ENCODE data around the gene POLRMT.
A peak's percentile ranks its signal among the peaks of the same experiment; 100 is the strongest.

Gene POLRMT

DNA sequence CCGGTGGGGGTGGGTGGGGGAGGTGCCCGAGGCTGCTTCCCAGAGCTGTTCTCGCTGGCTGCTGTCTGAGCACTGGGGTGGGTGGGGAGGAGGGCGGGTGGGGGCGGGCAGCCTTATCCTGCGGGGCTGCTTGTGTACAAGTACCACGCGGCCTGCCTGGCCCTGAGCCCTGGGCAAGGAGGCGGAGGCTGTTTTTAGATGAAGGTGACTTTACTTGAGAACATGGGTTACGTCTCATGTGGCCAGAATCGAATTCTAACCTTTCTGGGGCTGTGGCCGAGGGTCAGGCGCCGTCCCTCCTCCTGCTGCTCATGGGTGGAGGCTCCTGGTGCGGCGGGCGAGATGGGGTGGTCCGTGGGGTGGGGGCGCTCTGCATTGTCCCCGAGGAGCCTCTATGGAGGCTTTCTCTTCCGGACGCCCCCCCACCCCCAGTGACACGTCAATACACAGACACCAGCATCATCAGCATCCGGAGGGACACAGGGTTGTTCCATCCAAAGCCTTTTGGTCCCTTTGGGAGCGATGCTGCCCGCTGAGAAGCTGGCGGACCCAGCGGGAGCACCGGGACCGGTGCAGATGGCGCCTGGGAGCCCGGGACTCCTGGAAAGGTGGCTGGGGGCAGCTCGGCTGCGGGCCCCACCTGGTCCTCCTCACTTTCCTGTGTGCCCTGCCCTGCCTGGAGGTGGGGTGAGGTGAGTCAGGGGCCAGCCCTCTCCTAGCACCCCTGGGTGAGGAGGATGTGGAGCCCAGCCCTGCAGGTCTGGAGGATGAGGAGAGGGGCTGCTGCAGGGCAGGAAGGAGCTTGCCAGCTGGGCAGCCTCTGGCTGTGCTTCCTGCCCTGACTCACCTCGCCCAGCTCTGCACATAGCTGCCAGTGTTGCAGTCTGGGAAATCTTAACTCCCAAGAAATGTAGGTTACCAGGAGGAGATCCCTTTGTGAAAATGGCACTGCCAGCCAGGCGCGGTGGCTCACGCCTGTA is 57.5 kb downstream of the POLRMT start:
- no peak for DNase-seq (ENCODE audit: extremely low read depth, insufficient read length)

DNA sequence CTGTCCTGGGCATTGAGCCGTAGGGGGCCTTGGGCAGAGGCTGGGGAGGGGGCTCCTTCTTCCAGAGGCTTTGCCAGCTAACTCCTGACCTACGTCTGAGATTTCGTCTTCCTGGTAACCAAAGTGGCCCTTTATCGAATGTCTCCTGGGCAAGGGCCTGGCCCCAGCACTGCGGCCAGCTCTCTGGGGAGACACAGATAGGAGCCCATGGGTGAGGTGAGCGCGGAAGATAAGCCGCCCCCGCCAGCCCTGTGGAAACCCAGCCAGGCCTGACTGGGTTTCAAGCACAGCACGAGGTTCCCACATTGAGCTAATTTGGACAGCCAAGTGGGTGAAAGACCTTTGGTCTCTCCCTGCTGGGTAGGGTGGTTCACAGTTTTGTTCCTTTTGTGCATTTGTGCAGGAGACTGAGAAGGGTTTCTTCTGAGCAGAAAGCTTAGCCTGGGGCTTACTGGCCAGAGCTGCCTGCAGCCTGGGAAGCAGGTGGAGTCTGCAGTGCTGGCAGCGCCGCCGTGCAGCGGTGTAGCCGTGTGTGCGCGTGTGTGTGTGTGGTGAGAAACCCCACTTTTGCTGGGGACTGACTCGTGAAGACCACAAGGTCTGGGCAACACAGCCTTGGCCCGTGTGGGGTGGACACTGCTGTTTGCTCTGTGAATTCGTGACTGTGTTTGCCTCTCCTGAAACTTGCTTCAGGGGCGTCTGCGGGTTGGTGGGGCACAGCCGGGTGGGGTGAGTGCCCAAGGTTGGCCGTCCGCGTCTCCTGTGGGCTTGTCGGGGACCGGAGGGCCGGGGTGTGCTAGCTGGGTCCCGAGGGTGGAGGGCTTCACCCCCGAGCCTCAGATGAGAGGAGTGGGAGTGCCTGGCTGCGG is 58.4 kb downstream of the POLRMT start:
- no peaks in the 10 kb centered on the region for H3K27me3 ChIP-seq (replicated peaks; ENCODE audit: control insufficient read depth, insufficient read depth, low read length)
- DNase-seq (ENCODE audit: extremely low read depth, insufficient read length), result peak; percentile 68
- H3K4me3 ChIP-seq (replicated peaks; ENCODE audit: low read depth, low read length), result peak overlapping the region; percentile 98
- peaks cover 22% of the 10 kb centered on the region for H3K36me3 ChIP-seq (ENCODE audit: control insufficient read depth, insufficient read depth, low read length)
- TF ChIP-seq, protein P1, sequence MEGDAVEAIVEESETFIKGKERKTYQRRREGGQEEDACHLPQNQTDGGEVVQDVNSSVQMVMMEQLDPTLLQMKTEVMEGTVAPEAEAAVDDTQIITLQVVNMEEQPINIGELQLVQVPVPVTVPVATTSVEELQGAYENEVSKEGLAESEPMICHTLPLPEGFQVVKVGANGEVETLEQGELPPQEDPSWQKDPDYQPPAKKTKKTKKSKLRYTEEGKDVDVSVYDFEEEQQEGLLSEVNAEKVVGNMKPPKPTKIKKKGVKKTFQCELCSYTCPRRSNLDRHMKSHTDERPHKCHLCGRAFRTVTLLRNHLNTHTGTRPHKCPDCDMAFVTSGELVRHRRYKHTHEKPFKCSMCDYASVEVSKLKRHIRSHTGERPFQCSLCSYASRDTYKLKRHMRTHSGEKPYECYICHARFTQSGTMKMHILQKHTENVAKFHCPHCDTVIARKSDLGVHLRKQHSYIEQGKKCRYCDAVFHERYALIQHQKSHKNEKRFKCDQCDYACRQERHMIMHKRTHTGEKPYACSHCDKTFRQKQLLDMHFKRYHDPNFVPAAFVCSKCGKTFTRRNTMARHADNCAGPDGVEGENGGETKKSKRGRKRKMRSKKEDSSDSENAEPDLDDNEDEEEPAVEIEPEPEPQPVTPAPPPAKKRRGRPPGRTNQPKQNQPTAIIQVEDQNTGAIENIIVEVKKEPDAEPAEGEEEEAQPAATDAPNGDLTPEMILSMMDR (IDR thresholded peaks at IDR 0.05; ENCODE audit: insufficient read depth, low read length, poor library complexity, severe bottlenecking), result no peak

More for the DNA sequence above, 57.5 kb downstream of the POLRMT start:
- no peaks in the 10 kb centered on the region for H3K27me3 ChIP-seq (replicated peaks; ENCODE audit: control insufficient read depth, insufficient read depth, low read length)
- H3K4me3 ChIP-seq (replicated peaks; ENCODE audit: low read depth, low read length), result peak overlapping the region; percentile 98
- TF ChIP-seq, protein P1 (IDR thresholded peaks at IDR 0.05; ENCODE audit: insufficient read depth, low read length, poor library complexity, severe bottlenecking), result no peak
- peaks cover 29% of the 10 kb centered on the region for H3K36me3 ChIP-seq (ENCODE audit: control insufficient read depth, insufficient read depth, low read length)

DNA sequence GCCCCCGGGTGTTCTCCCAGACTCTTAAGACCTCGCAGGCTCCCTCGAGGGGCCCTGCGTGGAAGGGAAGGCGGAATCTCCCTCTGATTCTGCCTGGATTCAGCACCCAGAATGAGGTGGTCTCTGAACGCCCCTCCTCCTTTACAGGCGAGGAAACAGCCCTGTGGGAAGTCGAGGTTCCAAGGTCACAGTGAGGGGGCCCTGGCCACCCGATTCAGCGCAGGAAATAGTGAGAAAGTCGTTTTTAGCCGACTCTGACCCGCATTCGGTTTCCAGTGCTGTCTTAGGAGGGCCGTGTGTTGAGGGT is 59.9 kb downstream of the POLRMT start:
- peak overlapping the region; percentile 98 for H3K4me3 ChIP-seq (replicated peaks; ENCODE audit: low read depth, low read length)
- no peaks in the 10 kb centered on the region for H3K27me3 ChIP-seq (replicated peaks; ENCODE audit: control insufficient read depth, insufficient read depth, low read length)
- peaks cover 13% of the 10 kb centered on the region for H3K36me3 ChIP-seq (ENCODE audit: control insufficient read depth, insufficient read depth, low read length)
- DNase-seq (ENCODE audit: extremely low read depth, insufficient read length), result no peak
- TF ChIP-seq, protein P1 (IDR thresholded peaks at IDR 0.05; ENCODE audit: insufficient read depth, low read length, poor library complexity, severe bottlenecking), result no peak

DNA sequence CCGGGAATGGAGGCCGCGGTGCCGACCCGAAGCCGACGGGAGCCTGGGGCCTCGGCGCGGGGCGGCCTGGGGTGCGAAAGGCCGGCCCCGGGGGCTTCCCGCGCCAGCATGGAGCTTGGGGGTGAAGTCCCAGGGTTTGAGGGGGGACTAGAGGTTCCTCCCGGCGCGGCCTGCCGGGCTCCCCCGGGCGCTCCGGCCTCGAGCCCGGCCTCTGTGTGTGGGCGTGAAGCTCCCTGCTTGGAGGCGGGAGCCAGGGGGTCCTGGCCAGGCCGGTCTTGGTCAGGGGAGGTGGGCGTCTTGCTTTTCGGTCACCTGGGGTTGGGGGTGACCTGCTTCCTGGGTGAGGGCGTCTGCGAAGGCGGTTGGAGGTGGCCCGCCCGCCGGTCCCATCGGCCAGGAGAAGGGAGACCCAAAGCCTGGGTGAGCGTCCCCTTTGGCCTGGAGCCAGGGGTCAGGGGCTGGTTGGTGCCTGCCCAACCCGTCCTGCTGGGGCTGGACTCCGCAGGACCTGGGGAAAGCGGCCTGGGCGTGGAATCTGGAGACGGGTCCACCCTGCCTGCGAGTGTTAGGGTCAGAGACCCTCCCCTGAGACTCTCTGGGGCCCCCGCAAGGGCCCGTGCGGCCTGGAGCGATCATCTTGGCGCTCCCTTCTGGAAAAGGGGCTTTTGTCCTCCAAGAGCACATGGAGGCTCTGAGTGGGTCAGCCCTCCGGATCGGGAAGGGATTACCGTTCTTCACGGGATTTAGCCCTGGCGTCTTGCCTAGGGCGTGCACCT is 60.4 kb downstream of the POLRMT start:
- peak overlapping the region; percentile 98 for H3K4me3 ChIP-seq (replicated peaks; ENCODE audit: low read depth, low read length)
- TF ChIP-seq, protein P1 (IDR thresholded peaks at IDR 0.05; ENCODE audit: insufficient read depth, low read length, poor library complexity, severe bottlenecking), result no peak
- peak; percentile 48 for DNase-seq (ENCODE audit: extremely low read depth, insufficient read length)
- H3K27me3 ChIP-seq (replicated peaks; ENCODE audit: control insufficient read depth, insufficient read depth, low read length), result no peaks in the 10 kb centered on the region
- H3K36me3 ChIP-seq (ENCODE audit: control insufficient read depth, insufficient read depth, low read length), result peaks cover 10% of the 10 kb centered on the region

DNA sequence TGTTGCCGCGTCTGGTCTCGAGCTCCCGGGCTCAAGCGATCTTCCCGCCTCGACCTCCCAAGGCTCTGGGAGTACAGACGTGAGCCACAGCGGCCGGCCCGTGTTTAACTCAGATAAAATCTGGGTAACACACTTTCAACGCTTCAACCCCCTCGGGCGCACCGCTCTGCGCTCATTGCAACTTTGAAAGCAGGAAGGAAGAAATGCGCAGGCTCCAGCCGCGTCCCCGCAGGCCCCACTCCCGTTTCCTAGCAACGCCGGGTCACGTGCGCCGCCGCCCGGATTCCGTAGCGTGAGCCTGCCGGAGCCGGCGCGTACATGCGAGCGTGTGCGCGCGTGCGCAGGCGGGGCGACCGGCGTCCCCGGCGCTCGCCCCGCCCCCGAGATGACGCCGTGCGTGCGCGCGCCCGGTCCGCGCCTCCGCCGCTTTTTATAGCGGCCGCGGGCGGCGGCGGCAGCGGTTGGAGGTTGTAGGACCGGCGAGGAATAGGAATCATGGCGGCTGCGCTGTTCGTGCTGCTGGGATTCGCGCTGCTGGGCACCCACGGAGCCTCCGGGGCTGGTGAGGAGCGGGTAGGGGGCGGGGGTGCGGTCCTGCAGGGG is 61.1 kb downstream of the POLRMT start, which contains the start of gene BSG:
BSG (plus strand) TSS at position 457 of the 603 bp plus-strand sequence; CDS start at position 496, 39 bp downstream.
- DNase-seq (ENCODE audit: extremely low read depth, insufficient read length), result peak; percentile 98
- TF ChIP-seq, protein P1 (IDR thresholded peaks at IDR 0.05; ENCODE audit: insufficient read depth, low read length, poor library complexity, severe bottlenecking), result no peak
- H3K27me3 ChIP-seq (replicated peaks; ENCODE audit: control insufficient read depth, insufficient read depth, low read length), result no peaks in the 10 kb centered on the region
- peak within 1 kb of the TSS; percentile 98 for H3K4me3 ChIP-seq (replicated peaks; ENCODE audit: low read depth, low read length)
- H3K36me3 ChIP-seq (ENCODE audit: control insufficient read depth, insufficient read depth, low read length), result peaks cover 6% of the 10 kb centered on the region
